ENCODE measurements around the gene SPAG7.
A peak's percentile ranks its signal among the peaks of the same experiment; 100 is the strongest.

Gene SPAG7

GRCh38 chr17:4939546-4939795, 28.1 kb downstream of the SPAG7 start:
- no CpG with 5 or more reads among the region's 16 CpGs for WGBS (ENCODE audit: extremely low coverage, insufficient coverage, insufficient read length)

GRCh38 chr17:4938688-4939545, 28.7 kb downstream of the SPAG7 start:
- Histone ChIP-seq H2BK12ac (ENCODE audit: low read length) (no peak overlapping the region), H3K9me3 (ENCODE audit: insufficient read depth, low read depth, low read length) (no peaks in the 10 kb centered on the region), H2AFZ (ENCODE audit: insufficient read depth, low read length, poor library complexity) (peak overlapping the region; percentile 21), H4K12ac (ENCODE audit: low read depth, low read length) (peak overlapping the region; percentile 89), H4K8ac (ENCODE audit: low read depth, low read length) (peak overlapping the region; percentile 94), H2BK120ac (ENCODE audit: insufficient read depth, low read length, poor library complexity) (peak overlapping the region; percentile 84), H3K79me2 (ENCODE audit: control insufficient read depth, insufficient read depth, low read length, poor library complexity) (peaks cover 18% of the 10 kb centered on the region), H3K18ac (ENCODE audit: low read length) (peak overlapping the region; percentile 77), H4K91ac (ENCODE audit: low read depth, low read length) (peak overlapping the region; percentile 90), H3K79me1 (ENCODE audit: low read length) (peaks cover 15% of the 10 kb centered on the region), H3K9ac (ENCODE audit: low read length) (peak overlapping the region; percentile 95), H2BK5ac (ENCODE audit: low read depth, low read length, poor library complexity) (peak overlapping the region; percentile 62), H3K14ac (ENCODE audit: low read length) (peak overlapping the region; percentile 62), H3K4me1 (ENCODE audit: control insufficient read depth in 1 of 2, insufficient read depth in 2 of 2, low read length in 2 of 2) (peaks cover 8 to 12% of the 10 kb centered on the region in 2 experiments), H3K27me3 (ENCODE audit: insufficient read depth, low read length) (no peaks in the 10 kb centered on the region), H3K4me3 (ENCODE audit: low read depth, low read length) (peak overlapping the region; percentile 85), H2AK5ac (ENCODE audit: low read length) (peak overlapping the region; percentile 65), H3K27ac (ENCODE audit: low read depth, low read length) (peak overlapping the region; percentile 97), H3K4me2 (ENCODE audit: low read length) (peak overlapping the region; percentile 93), H3K36me3 (ENCODE audit: control insufficient read depth in 1 of 2, insufficient read depth in 2 of 2, low read length in 2 of 2) (peaks cover 38 to 45% of the 10 kb centered on the region in 2 experiments), H3K23ac (ENCODE audit: low read length) (no peak overlapping the region), H3K4ac (ENCODE audit: low read depth, low read length) (peak overlapping the region; percentile 56)
- no peak for DNase-seq
- whole genome bisulfite sequencing (ENCODE audit: extremely low coverage, insufficient coverage, insufficient read length), result no CpG with 5 or more reads among the region's 19 CpGs

More at GRCh38 chr17:4939546-4939795, 28.1 kb downstream of the SPAG7 start:
- Histone ChIP-seq H2AK5ac (ENCODE audit: low read length) (peak overlapping the region; percentile 11), H2AFZ (ENCODE audit: insufficient read depth, low read length, poor library complexity) (peak overlapping the region; percentile 53), H3K14ac (ENCODE audit: low read length) (peak overlapping the region; percentile 62), H3K27me3 (ENCODE audit: insufficient read depth, low read length) (no peaks in the 10 kb centered on the region), H3K4me3 (ENCODE audit: low read depth, low read length) (peak overlapping the region; percentile 85), H3K23ac (ENCODE audit: low read length) (no peak overlapping the region), H3K79me1 (ENCODE audit: low read length) (peaks cover 13% of the 10 kb centered on the region), H3K27ac (ENCODE audit: low read depth, low read length) (peak overlapping the region; percentile 97), H4K12ac (ENCODE audit: low read depth, low read length) (peak overlapping the region; percentile 89), H3K4me1 (ENCODE audit: control insufficient read depth in 1 of 2, insufficient read depth in 2 of 2, low read length in 2 of 2) (peaks cover 8 to 12% of the 10 kb centered on the region in 2 experiments), H3K79me2 (ENCODE audit: control insufficient read depth, insufficient read depth, low read length, poor library complexity) (peaks cover 18% of the 10 kb centered on the region), H3K9me3 (ENCODE audit: insufficient read depth, low read depth, low read length) (no peaks in the 10 kb centered on the region), H4K8ac (ENCODE audit: low read depth, low read length) (peak overlapping the region; percentile 94), H2BK12ac (ENCODE audit: low read length) (no peak overlapping the region), H3K4ac (ENCODE audit: low read depth, low read length) (peak overlapping the region; percentile 56), H2BK5ac (ENCODE audit: low read depth, low read length, poor library complexity) (peak overlapping the region; percentile 62), H4K91ac (ENCODE audit: low read depth, low read length) (peak overlapping the region; percentile 90), H3K4me2 (ENCODE audit: low read length) (peak overlapping the region; percentile 93), H3K36me3 (ENCODE audit: control insufficient read depth in 1 of 2, insufficient read depth in 2 of 2, low read length in 2 of 2) (peaks cover 37 to 50% of the 10 kb centered on the region in 2 experiments), H3K9ac (ENCODE audit: low read length) (peak overlapping the region; percentile 95), H3K18ac (ENCODE audit: low read length) (peak overlapping the region; percentile 77), H2BK120ac (ENCODE audit: insufficient read depth, low read length, poor library complexity) (peak overlapping the region; percentile 84)
- peak in 1 of 2 donors; percentile 58 for DNase-seq

DNA sequence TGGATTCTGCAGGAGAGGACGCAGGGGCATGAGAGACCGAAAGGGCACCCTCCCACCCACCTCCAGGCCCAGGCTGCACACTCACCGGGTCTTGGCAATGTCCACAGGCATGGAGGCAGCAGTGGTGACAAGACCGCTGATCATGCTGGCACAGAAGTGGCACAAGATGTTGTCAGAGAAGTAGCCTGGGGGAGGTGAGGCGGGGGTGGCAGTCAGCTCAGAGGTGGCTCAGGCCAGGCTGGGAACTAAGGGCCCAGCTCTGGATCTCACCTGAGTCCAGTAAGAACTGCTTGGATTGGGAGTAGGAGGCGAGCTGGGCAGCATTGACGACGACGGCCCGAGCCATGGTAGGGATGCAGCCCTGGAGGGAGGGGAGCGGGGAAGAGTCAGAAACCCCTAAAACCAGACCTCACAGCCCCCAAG, 29.5 kb downstream of the SPAG7 start:
- H3K27ac ChIP-seq (ENCODE audit: low read depth, low read length), result no peak overlapping the region
- H4K8ac ChIP-seq (ENCODE audit: low read depth, low read length), result no peak overlapping the region
- H3K4ac ChIP-seq (ENCODE audit: low read depth, low read length), result no peak overlapping the region
- H2AK5ac ChIP-seq (ENCODE audit: low read length), result no peak overlapping the region
- peaks cover 31 to 37% of the 10 kb centered on the region in 2 experiments for H3K36me3 ChIP-seq (ENCODE audit: control insufficient read depth in 1 of 2, insufficient read depth in 2 of 2, low read length in 2 of 2)
- no peak overlapping the region for H2BK12ac ChIP-seq (ENCODE audit: low read length)
- no peak overlapping the region for H3K4me2 ChIP-seq (ENCODE audit: low read length)
- WGBS (ENCODE audit: extremely low coverage, insufficient coverage, insufficient read length), result no CpG with 5 or more reads among the region's 11 CpGs
- no peak overlapping the region for H2BK5ac ChIP-seq (ENCODE audit: low read depth, low read length, poor library complexity)
- H3K4me3 ChIP-seq (ENCODE audit: low read depth, low read length), result no peak overlapping the region
- no peak overlapping the region for H2BK120ac ChIP-seq (ENCODE audit: insufficient read depth, low read length, poor library complexity)
- no peak overlapping the region for H3K18ac ChIP-seq (ENCODE audit: low read length)
- no peaks in the 10 kb centered on the region for H3K27me3 ChIP-seq (ENCODE audit: insufficient read depth, low read length)
- H3K79me1 ChIP-seq (ENCODE audit: low read length), result peaks cover 15% of the 10 kb centered on the region
- H3K23ac ChIP-seq (ENCODE audit: low read length), result no peak overlapping the region
- no peak overlapping the region for H2AFZ ChIP-seq (ENCODE audit: insufficient read depth, low read length, poor library complexity)
- no peaks in the 10 kb centered on the region for H3K9me3 ChIP-seq (ENCODE audit: insufficient read depth, low read depth, low read length)
- no peak overlapping the region for H3K9ac ChIP-seq (ENCODE audit: low read length)
- no peak overlapping the region for H4K12ac ChIP-seq (ENCODE audit: low read depth, low read length)
- peaks cover 8 to 11% of the 10 kb centered on the region in 2 experiments for H3K4me1 ChIP-seq (ENCODE audit: control insufficient read depth in 1 of 2, insufficient read depth in 2 of 2, low read length in 2 of 2)
- H4K91ac ChIP-seq (ENCODE audit: low read depth, low read length), result no peak overlapping the region
- H3K79me2 ChIP-seq (ENCODE audit: control insufficient read depth, insufficient read depth, low read length, poor library complexity), result peaks cover 18% of the 10 kb centered on the region
- DNase-seq, result no peak
- no peak overlapping the region for H3K14ac ChIP-seq (ENCODE audit: low read length)

- H3K9me3 ChIP-seq (ENCODE audit: insufficient read depth, low read depth, low read length), result no peaks in the 10 kb centered on the region
- peaks cover 30 to 32% of the 10 kb centered on the region in 2 experiments for H3K36me3 ChIP-seq (ENCODE audit: control insufficient read depth in 1 of 2, insufficient read depth in 2 of 2, low read length in 2 of 2)
- H3K4ac ChIP-seq (ENCODE audit: low read depth, low read length), result no peak overlapping the region
- no peak overlapping the region for H3K4me2 ChIP-seq (ENCODE audit: low read length)
- no peak overlapping the region for H3K27ac ChIP-seq (ENCODE audit: low read depth, low read length)
- peaks cover 15% of the 10 kb centered on the region for H3K79me1 ChIP-seq (ENCODE audit: low read length)
- H3K23ac ChIP-seq (ENCODE audit: low read length), result no peak overlapping the region
- H2AFZ ChIP-seq (ENCODE audit: insufficient read depth, low read length, poor library complexity), result no peak overlapping the region
- no peak overlapping the region for H3K18ac ChIP-seq (ENCODE audit: low read length)
- H2BK5ac ChIP-seq (ENCODE audit: low read depth, low read length, poor library complexity), result no peak overlapping the region
- no peak overlapping the region for H4K12ac ChIP-seq (ENCODE audit: low read depth, low read length)
- no peak overlapping the region for H4K8ac ChIP-seq (ENCODE audit: low read depth, low read length)
- H2BK12ac ChIP-seq (ENCODE audit: low read length), result no peak overlapping the region
- no peak overlapping the region for H2AK5ac ChIP-seq (ENCODE audit: low read length)
- no peak overlapping the region for H3K14ac ChIP-seq (ENCODE audit: low read length)
- H3K4me1 ChIP-seq (ENCODE audit: control insufficient read depth in 1 of 2, insufficient read depth in 2 of 2, low read length in 2 of 2), result peaks cover 8 to 10% of the 10 kb centered on the region in 2 experiments
- H3K27me3 ChIP-seq (ENCODE audit: insufficient read depth, low read length), result no peaks in the 10 kb centered on the region
- H3K9ac ChIP-seq (ENCODE audit: low read length), result no peak overlapping the region
- no peak overlapping the region for H3K4me3 ChIP-seq (ENCODE audit: low read depth, low read length)
- H4K91ac ChIP-seq (ENCODE audit: low read depth, low read length), result no peak overlapping the region
- H2BK120ac ChIP-seq (ENCODE audit: insufficient read depth, low read length, poor library complexity), result no peak overlapping the region
- peaks cover 18% of the 10 kb centered on the region for H3K79me2 ChIP-seq (ENCODE audit: control insufficient read depth, insufficient read depth, low read length, poor library complexity)
- DNase-seq, result no peak
- WGBS (ENCODE audit: extremely low coverage, insufficient coverage, insufficient read length), result no CpG with 5 or more reads among the region's 16 CpGs
Measured at GRCh38 chr17:4937553-4937952, 30.1 kb downstream of the SPAG7 start.
